SJSA1 (cell line): ENCODE results near the gene LYRM7. TPM values are rescaled to one million over a fixed set of nuclear protein-coding genes. Genes with fewer than 3 reads are reported as not detected.
A peak's percentile ranks its signal among the peaks of the same experiment; 100 is the strongest.
"Not testable (repeated sequence)": the region's sequence is repeated elsewhere in the genome, so short reads cannot be mapped to it uniquely, and the experiment has no call there.

Experiments used
- DNase-seq, 2 experiments: peaks; one replicate each; pipeline ENCODE4 v3.0.0-alpha.2; 2015 to 2020; ENCODE audit warnings: low spot score in 2 of 2, low read depth in 1 of 2
- H3K27ac ChIP-seq: fragments of 250-450 bp; sonication (Bioruptor Pico); 2 replicates; pipeline ENCODE4 v1.5.1; 2020; ENCODE audit warnings: mild to moderate bottlenecking, moderate library complexity
- H3K27me3 ChIP-seq: fragments of 250-450 bp; sonication (Bioruptor Pico); replicated peaks from 2 replicates; pipeline ENCODE4 v1.5.1; 2020; ENCODE audit warnings: mild to moderate bottlenecking, moderate library complexity
- H3K36me3 ChIP-seq: fragments of 250-450 bp; sonication (Bioruptor Pico); 2 replicates; pipeline ENCODE4 v1.5.1; 2020; ENCODE audit warnings: mild to moderate bottlenecking
- H3K4me1 ChIP-seq: fragments of 250-450 bp; sonication (Bioruptor Pico); replicated peaks from 2 replicates; pipeline ENCODE4 v1.6.1; 2021; ENCODE audit warnings: mild to moderate bottlenecking
- H3K4me3 ChIP-seq: fragments of 250-450 bp; sonication (Bioruptor Pico); 2 replicates; pipeline ENCODE4 v1.5.1; 2020; ENCODE audit warnings: mild to moderate bottlenecking
- H3K9me3 ChIP-seq: fragments of 250-450 bp; sonication (Bioruptor Pico); replicated peaks from 2 replicates; pipeline ENCODE4 v1.5.1; 2020; ENCODE audit warnings: mild to moderate bottlenecking
- total RNA-seq: library from RNA; depleted of rRNA; stranded (reverse); fragments of >200 nt; shearing (Covaris generic); gene quantifications from 2 replicates; pipeline ENCODE4 v1.2.3, GENCODE V29; 2014; rRNA removed

LYRM7 gene
- total RNA-seq, 1 experiment from 2014 or later: 33.1 TPM

DNA sequence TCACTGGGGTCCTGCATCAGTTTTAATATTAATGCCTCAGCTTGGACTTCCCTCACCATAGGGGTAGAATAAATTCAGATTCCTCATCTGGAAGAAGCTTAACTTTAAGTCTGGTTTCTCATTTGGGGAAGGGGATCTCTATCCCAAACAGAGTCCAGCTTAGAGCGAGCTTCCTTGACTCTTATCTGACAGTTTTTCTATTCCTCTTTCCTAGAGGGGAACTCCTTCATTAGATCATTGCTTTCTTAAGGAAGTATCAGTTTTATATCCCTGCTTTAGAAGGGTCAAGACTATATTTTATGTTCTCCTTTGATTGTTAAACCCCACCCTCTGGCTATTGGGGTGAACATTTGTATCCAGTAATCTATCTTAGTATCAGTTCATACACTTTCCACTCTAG lies 68.9 kb downstream of the LYRM7 start:
- no peak overlapping the region for H3K27ac ChIP-seq
- H3K9me3 ChIP-seq: no peaks in the 10 kb centered on the region
- H3K36me3 ChIP-seq: no peaks in the 10 kb centered on the region
- H3K4me1 ChIP-seq: peaks cover 18% of the 10 kb centered on the region
- DNase-seq: no peak
- no peaks in the 10 kb centered on the region for H3K27me3 ChIP-seq
- no peak overlapping the region for H3K4me3 ChIP-seq

DNA sequence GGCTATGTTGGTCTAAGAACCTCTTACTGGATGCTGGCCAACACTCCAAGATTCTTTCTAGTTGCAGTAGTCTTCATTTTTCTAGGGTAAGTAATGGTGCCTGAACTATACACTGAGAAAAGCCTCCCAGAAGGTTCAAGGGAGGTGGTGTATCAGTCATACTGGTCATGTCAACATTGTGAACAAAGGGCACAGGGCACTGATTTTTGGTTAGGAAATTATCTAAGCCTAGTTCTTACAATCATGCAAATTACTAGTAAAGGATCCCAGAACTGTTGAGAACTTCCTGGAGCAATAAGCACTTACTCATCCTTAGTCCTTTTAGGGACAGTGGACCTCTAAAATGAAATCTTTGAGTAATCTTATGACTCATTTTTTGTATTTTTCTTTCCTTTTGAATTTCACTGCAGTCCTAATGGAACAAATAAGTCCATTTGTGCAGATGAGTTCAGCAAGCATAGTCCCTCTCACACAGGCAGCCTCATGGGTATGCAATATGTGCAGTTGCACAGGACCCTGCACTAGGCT lies 72.0 kb downstream of the LYRM7 start:
- Histone ChIP-seq H3K36me3 (no peaks in the 10 kb centered on the region), H3K27ac (peak overlapping the region; percentile 44), H3K9me3 (no peaks in the 10 kb centered on the region), H3K4me1 (peaks cover 18% of the 10 kb centered on the region), H3K27me3 (no peaks in the 10 kb centered on the region), H3K4me3 (no peak overlapping the region)
- peak; percentile 69 to 86 for DNase-seq

DNA sequence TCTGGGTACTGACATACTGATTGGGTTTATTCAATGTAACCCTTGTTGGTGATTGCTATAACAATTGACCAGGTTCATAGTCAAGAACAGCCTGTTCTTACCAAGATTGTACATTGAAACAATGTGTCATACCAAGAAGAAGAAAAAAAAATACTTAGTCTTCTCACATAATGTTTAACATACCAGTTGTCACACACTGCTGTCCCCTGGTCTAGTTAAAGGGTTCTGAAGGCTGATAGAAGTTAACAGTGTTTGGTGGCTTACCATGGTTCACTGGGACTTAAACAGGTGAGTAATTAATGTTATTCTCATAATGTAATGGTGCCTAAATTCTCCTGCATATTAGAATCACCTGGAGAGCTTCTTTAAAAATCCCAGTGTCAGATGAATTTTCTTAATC lies 74.6 kb downstream of the LYRM7 start:
- no peaks in the 10 kb centered on the region for H3K36me3 ChIP-seq
- H3K4me3 ChIP-seq: no peak overlapping the region
- no peaks in the 10 kb centered on the region for H3K27me3 ChIP-seq
- H3K4me1 ChIP-seq: peaks cover 18% of the 10 kb centered on the region
- H3K9me3 ChIP-seq: no peaks in the 10 kb centered on the region
- DNase-seq: no peak
- H3K27ac ChIP-seq: no peak overlapping the region

DNA sequence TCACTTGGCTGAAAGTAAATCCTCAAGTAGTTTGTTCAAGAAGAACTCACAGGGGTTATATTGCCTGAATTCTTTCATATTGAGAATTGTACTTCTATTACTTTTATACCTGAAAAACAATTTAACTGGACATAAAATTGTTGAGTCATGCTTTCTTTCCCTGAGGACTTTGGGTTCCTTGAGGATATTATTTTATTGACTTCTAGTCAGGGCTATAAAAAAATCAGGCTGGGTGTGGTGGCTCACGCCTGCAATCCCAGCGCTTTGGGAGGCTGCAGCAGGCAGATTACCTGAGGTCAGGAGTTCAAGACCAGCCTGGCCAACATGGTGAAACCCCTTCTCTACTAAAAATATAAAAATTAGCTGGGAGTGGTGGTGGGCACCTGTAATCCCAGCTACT lies 75.2 kb downstream of the LYRM7 start:
- Histone ChIP-seq H3K9me3 (no peaks in the 10 kb centered on the region), H3K36me3 (no peaks in the 10 kb centered on the region)

DNA sequence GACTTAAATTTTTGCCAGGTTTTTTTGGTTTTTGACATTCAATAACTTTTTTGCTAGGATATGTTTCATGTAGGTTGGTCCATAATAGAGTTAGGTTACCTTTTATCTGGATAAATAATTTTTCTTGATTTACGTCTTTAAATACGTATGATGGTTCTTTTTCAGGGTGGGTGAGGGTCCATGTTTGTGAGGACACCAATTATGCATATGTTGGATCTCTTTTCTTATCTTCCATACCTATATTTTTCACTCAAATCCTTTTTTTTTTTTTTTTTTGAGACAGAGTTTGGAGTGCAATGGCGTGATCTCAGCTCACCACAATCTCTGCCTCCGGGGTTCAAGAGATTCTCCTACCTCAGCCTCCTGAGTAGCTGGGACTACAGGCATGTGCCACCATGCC lies 75.8 kb downstream of the LYRM7 start:
- no peak for DNase-seq
- no peak overlapping the region for H3K4me3 ChIP-seq
- no peaks in the 10 kb centered on the region for H3K27me3 ChIP-seq

More for the DNA sequence above, 75.2 kb downstream of the LYRM7 start:
- H3K4me3 ChIP-seq: no peak overlapping the region
- H3K4me1 ChIP-seq: peaks cover 18% of the 10 kb centered on the region
- DNase-seq: no peak
- no peak overlapping the region for H3K27ac ChIP-seq
- no peaks in the 10 kb centered on the region for H3K27me3 ChIP-seq

DNA sequence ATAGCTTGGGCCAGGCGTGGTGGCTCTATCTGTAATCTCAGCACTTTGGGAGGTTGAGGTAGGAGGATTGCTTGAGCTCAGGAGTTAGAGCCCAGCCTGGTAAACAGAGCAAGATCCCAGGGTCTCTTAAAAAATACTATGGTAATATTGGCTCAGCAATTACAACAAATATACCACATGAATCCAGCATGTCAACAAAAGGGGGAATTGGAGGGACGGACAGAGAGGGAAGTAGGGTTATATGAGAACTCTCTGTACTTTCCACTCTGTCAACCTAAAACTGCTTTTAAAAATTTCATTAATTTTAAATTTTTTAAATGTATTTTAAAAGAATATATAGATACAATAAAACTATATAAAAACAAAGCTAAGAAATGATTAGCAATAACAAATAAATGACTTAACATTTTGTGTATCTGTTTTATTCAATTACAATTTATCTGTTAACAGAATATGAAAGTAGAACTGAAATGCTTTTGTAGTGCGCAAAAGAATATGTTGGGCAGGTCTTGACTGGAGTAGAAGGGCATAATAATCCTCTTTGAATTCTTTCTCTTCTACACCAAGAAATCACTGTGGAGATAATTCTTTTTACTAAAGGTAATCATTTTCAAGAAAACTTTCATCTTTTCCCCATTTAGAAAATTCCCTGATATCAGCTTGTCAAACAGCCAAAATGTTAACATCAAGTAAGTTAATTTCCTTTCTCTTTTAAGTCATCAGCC lies 80.2 kb downstream of the LYRM7 start:
- DNase-seq: no peak
- no peak overlapping the region for H3K4me3 ChIP-seq
- H3K27me3 ChIP-seq: no peaks in the 10 kb centered on the region
- H3K9me3 ChIP-seq: no peaks in the 10 kb centered on the region
- no peaks in the 10 kb centered on the region for H3K36me3 ChIP-seq
- no peaks in the 10 kb centered on the region; the same call in 1 of the 2 replicates for H3K4me1 ChIP-seq
- no peak overlapping the region for H3K27ac ChIP-seq

More for the DNA sequence above, 75.8 kb downstream of the LYRM7 start:
- Histone ChIP-seq H3K36me3 (no peaks in the 10 kb centered on the region), H3K4me1 (peaks cover 18% of the 10 kb centered on the region), H3K27ac (no peak overlapping the region), H3K9me3 (no peaks in the 10 kb centered on the region)

DNA sequence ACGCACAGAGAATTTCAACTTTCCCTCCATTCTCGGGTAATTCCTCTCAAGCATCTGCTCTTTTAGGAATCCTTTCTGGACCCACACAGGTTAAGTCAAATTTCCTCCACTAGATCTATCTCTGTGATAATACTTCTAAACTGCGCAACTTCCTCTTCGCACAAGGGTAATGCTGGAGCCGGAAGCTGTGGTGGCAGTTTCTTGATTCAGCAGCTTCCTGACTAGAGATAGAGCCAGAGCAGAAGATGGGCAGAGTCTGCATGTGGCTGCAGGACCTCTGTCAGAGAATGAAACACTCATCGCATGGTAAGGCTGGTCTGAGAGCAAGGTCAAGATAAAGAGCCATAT lies 82.1 kb downstream of the LYRM7 start:
- H3K27ac ChIP-seq: no peak overlapping the region
- no peaks in the 10 kb centered on the region for H3K9me3 ChIP-seq
- H3K4me3 ChIP-seq: no peak overlapping the region
- no peak for DNase-seq
- no peaks in the 10 kb centered on the region for H3K36me3 ChIP-seq
- H3K27me3 ChIP-seq: no peaks in the 10 kb centered on the region
- peaks cover 15% of the 10 kb centered on the region for H3K4me1 ChIP-seq

DNA sequence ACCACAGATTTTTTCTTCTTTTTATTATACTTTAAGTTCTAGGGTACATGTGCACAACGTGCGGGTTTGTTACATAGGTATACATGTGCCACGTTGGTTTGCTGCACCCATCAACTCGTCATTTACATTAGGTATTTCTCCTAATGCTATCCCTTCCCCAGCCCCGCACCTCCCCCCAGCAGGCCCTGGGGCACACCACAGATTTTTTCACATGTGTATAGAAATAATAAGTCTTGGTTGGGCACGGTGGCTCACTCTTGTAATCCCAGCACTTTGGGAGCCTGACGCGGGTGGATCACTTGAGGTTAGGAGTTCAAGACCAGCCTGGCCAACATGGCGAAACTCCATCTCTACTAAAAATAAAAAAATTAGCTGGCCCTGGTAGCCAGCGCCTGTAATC lies 83.3 kb downstream of the LYRM7 start:
- H3K4me1 ChIP-seq: peaks cover 27% of the 10 kb centered on the region
- not testable (repeated sequence) for H3K27me3 ChIP-seq, DNase-seq, H3K9me3 ChIP-seq, H3K36me3 ChIP-seq, H3K4me3 ChIP-seq, H3K27ac ChIP-seq

DNA sequence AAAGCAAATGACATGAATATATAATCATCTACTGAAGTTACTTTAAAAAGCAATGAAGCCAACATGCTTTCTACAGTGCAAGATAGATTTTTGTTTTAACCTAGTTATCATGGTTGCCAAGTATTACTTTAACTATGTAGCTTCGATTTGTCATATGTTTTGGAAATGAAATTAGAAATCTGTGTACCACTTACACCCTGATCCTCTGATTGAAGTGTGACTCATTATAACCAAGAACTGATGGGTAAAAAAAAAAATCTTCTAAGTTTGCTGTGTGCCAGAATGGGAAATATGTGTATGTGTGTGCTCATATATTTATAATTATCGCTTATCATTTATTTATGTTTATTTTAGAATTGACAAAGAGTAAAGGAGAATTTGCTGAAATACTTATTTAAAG lies 84.0 kb downstream of the LYRM7 start:
- Histone ChIP-seq H3K4me1 (peaks cover 32% of the 10 kb centered on the region), H3K27ac (no peak overlapping the region), H3K36me3 (no peaks in the 10 kb centered on the region), H3K27me3 (no peaks in the 10 kb centered on the region), H3K4me3 (no peak overlapping the region), H3K9me3 (no peaks in the 10 kb centered on the region)
- no peak for DNase-seq

Other genes starting within 250 kb of the LYRM7 start
- gene HINT1, start 5.7 kb upstream of the LYRM7 start, total RNA-seq: 517 and 555 TPM in 2 replicates
- gene CDC42SE2, start 93.1 kb downstream of the LYRM7 start, total RNA-seq: 51.3 and 66.2 TPM in 2 replicates